H1 (cell line): ENCODE data around the gene NGFR. TPM values are rescaled to one million over a fixed set of nuclear protein-coding genes. Genes with fewer than 3 reads are reported as not detected.
A peak's percentile ranks its signal among the peaks of the same experiment; 100 is the strongest.

Source experiments
- ASH2L ChIP-seq: fragments of 200-600, 300-600 bp; sonication (generic); IDR thresholded peaks from one replicate; pipeline ENCODE4 v1.7.1; 2017; ENCODE audit warnings: low read length
- ATF3 ChIP-seq: IDR thresholded peaks from 2 replicates; pipeline ENCODE4 v1.6.1; 2011; ENCODE audit warnings: low read depth, mild to moderate bottlenecking, low read length; ENCODE audit not compliant: insufficient read depth
- BCL11A ChIP-seq, 2 experiments: IDR thresholded peaks; one replicate each; pipeline ENCODE4 v1.6.1; 2011; ENCODE audit warnings: low read depth in 2 of 2, low read length in 2 of 2, mild to moderate bottlenecking in 2 of 2
- CBX5 ChIP-seq: fragments of 300-800, 300-1000 bp; sonication (generic); IDR thresholded peaks from 2 replicates; pipeline ENCODE4 v1.7.1; 2016; ENCODE audit warnings: antibody characterized with exemption, low read length, low read depth
- CTBP2 ChIP-seq: IDR thresholded peaks from 2 replicates; pipeline ENCODE4 v1.7.0; 2011; ENCODE audit warnings: borderline replicate concordance, mild to moderate bottlenecking, moderate library complexity, mixed read lengths, low read length; ENCODE audit not compliant: insufficient read depth, insufficient read length
- CTCF ChIP-seq, 3 experiments: IDR thresholded peaks; 1 replicate in 2 of 3; 2 replicates in 1 of 3; pipeline versions ENCODE4 v1.5.1 to v1.6.1; 2011; ENCODE audit warnings: low read length in 3 of 3, mild to moderate bottlenecking in 3 of 3, inconsistent platforms in 2 of 3, low read depth in 1 of 3, moderate library complexity in 1 of 3; ENCODE audit not compliant: insufficient read depth in 1 of 3; ENCODE audit errors: control extremely low read depth in 1 of 3
- E2F6 ChIP-seq: IDR thresholded peaks from 2 replicates; pipeline ENCODE4 v1.6.1; 2012; ENCODE audit warnings: inconsistent platforms
- EGR1 ChIP-seq: IDR thresholded peaks from 2 replicates; pipeline ENCODE4 v1.6.1; 2011; ENCODE audit warnings: low read depth, low read length, borderline replicate concordance
- FOSL1 ChIP-seq: IDR thresholded peaks from 2 replicates; pipeline ENCODE4 v1.6.1; 2011; ENCODE audit warnings: mild to moderate bottlenecking, low read depth, low read length, moderate library complexity; ENCODE audit not compliant: insufficient read depth
- JUN ChIP-seq: IDR thresholded peaks from 2 replicates; pipeline ENCODE4 v1.6.1; 2011; ENCODE audit warnings: low read depth, mild to moderate bottlenecking, improper control_type of control experiment, low read length
- KDM1A ChIP-seq: fragments of 200-600, 300-600 bp; sonication (generic); IDR thresholded peaks from 2 replicates; pipeline ENCODE4 v1.7.1; 2016; ENCODE audit warnings: mild to moderate bottlenecking, low read length, borderline replicate concordance
- NANOG ChIP-seq: IDR thresholded peaks from 2 replicates; pipeline ENCODE4 v1.6.1; 2011; ENCODE audit warnings: low read length, low read depth, mild to moderate bottlenecking, inconsistent platforms; ENCODE audit not compliant: insufficient read depth, poor library complexity, severe bottlenecking
- PHF8 ChIP-seq: fragments of 200-600 bp; sonication (generic); conservative IDR thresholded peaks from 2 replicates; pipeline ENCODE4 v1.7.1; 2012; ENCODE audit warnings: low read depth, mild to moderate bottlenecking, inconsistent platforms, low read length, moderate library complexity
- POLR2A ChIP-seq, 2 experiments: IDR thresholded peaks; 1 replicate in 1 of 2; 2 replicates in 1 of 2; pipeline ENCODE4 v1.6.1; 2011; ENCODE audit warnings: low read depth in 2 of 2, low read length in 2 of 2, mild to moderate bottlenecking in 2 of 2; ENCODE audit errors: control extremely low read depth in 1 of 2
- POU5F1 ChIP-seq: IDR thresholded peaks from 2 replicates; pipeline ENCODE4 v1.6.1; 2011; ENCODE audit warnings: low read depth, mild to moderate bottlenecking, low read length, moderate library complexity
- RBBP5 ChIP-seq: IDR thresholded peaks from 2 replicates; pipeline ENCODE4 v1.7.1; 2012; ENCODE audit warnings: low read depth, mild to moderate bottlenecking, inconsistent platforms, low read length, moderate library complexity, borderline replicate concordance
- RXRA ChIP-seq: IDR thresholded peaks from 2 replicates; pipeline ENCODE4 v1.6.1; 2011; ENCODE audit warnings: low read depth, mild to moderate bottlenecking, low read length, moderate library complexity; ENCODE audit not compliant: insufficient read depth
- SIN3A ChIP-seq, 2 experiments: IDR thresholded peaks in 1 of 2; conservative IDR thresholded peaks in 1 of 2; 2 replicates each; pipeline ENCODE4 v1.6.1; 2011 to 2012; ENCODE audit warnings: low read length in 2 of 2, improper control_type of control experiment in 1 of 2, low read depth in 1 of 2, mild to moderate bottlenecking in 1 of 2
- SP1 ChIP-seq: IDR thresholded peaks from 2 replicates; pipeline ENCODE4 v1.6.1; 2011; ENCODE audit warnings: low read depth, low read length
- SP2 ChIP-seq: IDR thresholded peaks from 2 replicates; pipeline ENCODE4 v1.6.1; 2012; ENCODE audit warnings: mild to moderate bottlenecking, low read length, inconsistent platforms
- SP4 ChIP-seq: IDR thresholded peaks from 2 replicates; pipeline ENCODE4 v1.6.1; 2012; ENCODE audit warnings: low read length, inconsistent platforms
- SUZ12 ChIP-seq: fragments of 200-600 bp; sonication (generic); IDR thresholded peaks from 2 replicates; pipeline ENCODE4 v1.6.1; 2012; ENCODE audit warnings: mild to moderate bottlenecking, inconsistent platforms, low read length, moderate library complexity, mixed read lengths
- polyA plus RNA-seq, 7 experiments: library from polyadenylated mRNA; depleted of rRNA in 3 of 7; stranded (reverse) in 5 of 7; unstranded in 2 of 7; fragments of >200 nt in 5 of 7; fragments of 200-250 nt in 2 of 7; gene quantifications; 1 replicate in 5 of 7; 2 replicates in 1 of 7; 4 replicates in 1 of 7; pipeline versions ENCODE4 v1.2.1 to v1.2.3, GENCODE V29; 2011 to 2013; ENCODE audit warnings: missing spikeins in 2 of 7, mixed read lengths in 2 of 7
- total RNA-seq: library from RNA; stranded (reverse); fragmentation: NEBNext Ultra II Directional; extraction: Animal tissue kit (Norgen Biotek cat#: 25700); gene quantifications from 2 replicates; pipeline ENCODE4 v1.2.1, GENCODE V29; 2021

The NGFR gene
- total and polyA plus RNA-seq, 2 of the 8 experiments (the other 6 are each of a cell fraction or from before 2014, with no cell fraction given): 8.1 to 10.3 TPM

- no peak for TF ChIP-seq FOSL1
- no peak for TF ChIP-seq BCL11A (IDR thresholded peaks at IDR 0.05; ENCODE audit: low read depth in 2 of 2, low read length in 2 of 2)
- TF ChIP-seq KDM1A: no peak
- TF ChIP-seq PHF8: no peak
- TF ChIP-seq POLR2A (IDR thresholded peaks at IDR 0.05; ENCODE audit: control extremely low read depth in 1 of 2, low read depth in 2 of 2, low read length in 2 of 2): no peak
- no peak for TF ChIP-seq SUZ12
- TF ChIP-seq RXRA: no peak
- TF ChIP-seq JUN: no peak
- no peak for TF ChIP-seq SP4
- no peak for TF ChIP-seq E2F6
- TF ChIP-seq ASH2L: no peak
- TF ChIP-seq SP1: no peak
- no peak for TF ChIP-seq CBX5
- TF ChIP-seq SIN3A (conservative IDR thresholded peaks at IDR 0.05 in 1 of 2, IDR thresholded peaks at IDR 0.05 in 1 of 2; ENCODE audit: low read depth in 1 of 2, low read length in 2 of 2): no peak
- no peak for TF ChIP-seq EGR1
- TF ChIP-seq RBBP5: no peak
- peak; percentile 12 to 15 (median 14); a peak in 3 of 4 replicates for TF ChIP-seq CTCF (IDR thresholded peaks at IDR 0.05; ENCODE audit: control extremely low read depth in 1 of 3, insufficient read depth in 1 of 3, low read depth in 1 of 3, low read length in 3 of 3)
- TF ChIP-seq CTBP2: no peak
- TF ChIP-seq SP2: no peak
- TF ChIP-seq POU5F1: no peak
- TF ChIP-seq NANOG: no peak
- no peak for TF ChIP-seq ATF3
These were observed 7.9 kb upstream of the NGFR start (continued) for GRCh38 chr17:49487183-49487582.
